IPS DF 19.7 (cell line): ENCODE data around the gene SMARCAD1.

ENCODE experiments used
- DNase-seq: peaks from one replicate; pipeline ENCODE4 v3.0.0-alpha.2; 2013; ENCODE audit warnings: low read depth, low spot score

Gene SMARCAD1

DNA sequence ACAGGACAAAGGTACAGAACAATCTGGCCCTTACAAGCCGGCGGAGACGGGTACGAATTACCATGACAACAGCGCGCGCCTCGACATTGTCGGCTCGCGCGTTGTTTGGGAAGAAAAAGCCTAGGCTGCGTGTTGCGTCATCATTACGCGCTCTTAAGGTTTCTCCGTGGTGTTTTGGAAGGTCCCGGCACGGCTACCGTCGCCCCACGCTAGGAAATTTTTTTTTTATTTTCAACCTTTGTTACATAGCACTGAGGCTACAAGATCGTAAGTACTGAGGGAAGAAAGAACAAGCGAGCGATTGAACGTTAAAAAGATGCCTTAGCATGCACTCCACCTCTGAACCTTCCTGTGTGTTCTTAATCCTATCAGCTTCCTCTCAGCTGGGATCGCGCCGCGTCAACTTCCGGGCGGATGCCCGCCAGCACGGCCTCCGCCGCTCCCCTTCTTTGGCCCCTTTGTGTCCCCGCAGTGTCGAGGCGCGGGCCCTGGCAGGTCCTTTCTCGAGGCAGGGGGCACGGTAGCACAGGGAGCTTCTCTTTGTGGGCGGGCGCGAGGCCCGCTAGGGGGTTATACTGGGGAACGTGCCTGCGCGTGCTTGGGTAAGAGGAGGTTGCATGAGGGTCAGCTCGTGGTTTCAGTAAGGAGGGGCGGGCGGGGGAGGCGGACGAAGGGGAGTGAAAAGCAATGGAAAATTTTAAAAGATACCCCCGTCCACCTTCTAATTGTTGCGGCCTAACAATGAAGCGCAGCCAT is at the start of gene SMARCAD1:
SMARCAD1 (plus strand) TSS at position 397 of the 756 bp plus-strand sequence. CDS start 530 bp downstream, outside the sequence.
- DNase-seq: peak; percentile 90

- no peak for DNase-seq
Measured at GRCh38 chr4:94158883-94159282, 48.8 kb upstream of the SMARCAD1 start.

DNA sequence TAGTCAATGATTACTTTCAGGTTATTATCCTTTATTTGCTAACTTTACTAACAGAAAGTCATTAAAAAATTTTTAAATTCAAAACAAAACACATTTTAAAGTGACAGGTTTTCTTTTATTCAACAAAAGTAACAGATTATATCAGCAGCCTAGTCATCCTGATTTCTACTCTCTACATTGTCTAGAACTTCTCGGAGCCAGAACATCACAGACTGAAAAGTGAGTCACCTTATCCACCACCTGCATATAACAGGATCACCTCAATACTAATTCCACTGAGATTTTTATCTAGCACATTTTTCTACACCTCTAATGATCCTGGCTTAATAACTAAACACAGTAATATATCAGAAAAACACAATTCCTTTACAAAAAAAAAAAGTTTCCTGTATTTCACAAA is 47.9 kb upstream of the SMARCAD1 start:
- DNase-seq: no peak

GRCh38 chr4:94160774-94161173 is 46.9 kb upstream of the SMARCAD1 start:
- DNase-seq: no peak

DNA sequence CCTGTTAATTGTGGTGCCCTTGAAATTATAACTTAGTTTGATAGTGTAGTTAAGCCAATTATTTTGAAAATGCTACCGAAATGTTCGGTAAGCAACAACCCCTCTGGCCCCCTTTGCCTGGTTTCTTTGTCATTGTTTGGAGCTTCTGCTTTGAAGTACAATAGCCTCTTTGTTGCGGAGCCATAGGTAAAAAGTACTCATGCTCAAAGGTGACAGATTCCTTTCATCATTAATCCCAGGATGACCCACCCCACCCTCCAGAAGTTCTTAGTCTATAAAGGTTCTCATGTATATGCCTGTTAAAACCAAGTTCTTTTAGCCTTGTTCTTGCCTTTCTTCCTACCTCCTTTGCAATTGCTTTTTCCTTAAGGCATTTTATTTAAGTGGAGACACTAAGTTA is 42.4 kb upstream of the SMARCAD1 start:
- DNase-seq: no peak

GRCh38 chr4:94168321-94168720 is 39.3 kb upstream of the SMARCAD1 start:
- no peak for DNase-seq

GRCh38 chr4:94169803-94170372 is 37.8 kb upstream of the SMARCAD1 start:
- no peak for DNase-seq

GRCh38 chr4:94171616-94172015 is 36.0 kb upstream of the SMARCAD1 start:
- no peak for DNase-seq

DNA sequence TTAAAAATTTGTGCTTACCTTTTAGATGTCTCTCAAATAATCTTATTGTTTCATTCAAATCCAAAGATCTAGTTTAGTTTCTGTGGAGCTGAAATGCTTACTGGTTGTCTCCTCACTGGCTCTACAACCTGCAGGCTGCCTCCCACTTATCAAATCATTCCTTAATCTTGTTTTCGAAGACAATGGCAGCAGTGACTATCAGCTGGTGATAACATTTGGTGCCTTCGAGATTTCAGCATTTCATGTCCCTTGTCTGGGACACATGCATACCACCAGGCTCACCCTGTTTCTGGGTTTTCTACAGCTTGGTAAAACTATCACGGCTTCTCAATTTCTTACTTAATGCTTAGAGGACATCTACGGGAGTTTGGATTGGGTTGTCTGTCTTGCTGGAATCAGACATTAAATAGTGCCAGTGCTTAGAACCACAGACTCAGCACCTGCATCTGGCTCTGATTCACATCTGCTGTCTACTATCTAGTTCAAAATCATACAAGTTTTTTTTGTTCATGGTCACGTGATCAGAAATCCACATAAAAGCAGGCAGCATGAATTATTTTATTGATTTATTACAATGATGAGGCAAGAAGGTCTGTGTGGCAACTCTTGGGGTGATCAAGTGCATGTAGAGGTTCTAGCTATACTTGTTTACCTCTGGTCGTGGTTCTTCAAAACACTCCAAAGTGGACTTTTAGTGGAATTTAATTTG is 32.0 kb upstream of the SMARCAD1 start:
- DNase-seq: no peak

DNA sequence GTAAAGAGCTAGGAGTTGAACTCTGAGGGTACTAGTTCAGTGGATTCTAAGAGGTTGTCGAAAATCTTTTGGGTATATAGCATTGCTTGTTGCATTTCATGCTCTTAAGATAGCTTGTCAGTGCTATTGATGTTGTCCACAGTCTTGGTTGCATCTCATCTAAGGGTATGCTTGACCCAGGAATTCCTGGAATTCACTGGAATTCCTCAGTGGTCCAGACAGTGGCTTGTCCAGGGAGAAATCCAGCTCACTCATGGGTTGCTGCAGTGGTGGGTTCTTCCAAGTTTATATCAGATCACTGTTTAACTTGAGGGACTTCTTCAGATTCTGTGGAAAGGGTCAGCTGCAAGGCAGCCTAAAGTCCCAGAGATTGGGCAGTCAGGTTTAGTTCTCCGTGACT is 29.8 kb upstream of the SMARCAD1 start:
- DNase-seq: no peak

DNA sequence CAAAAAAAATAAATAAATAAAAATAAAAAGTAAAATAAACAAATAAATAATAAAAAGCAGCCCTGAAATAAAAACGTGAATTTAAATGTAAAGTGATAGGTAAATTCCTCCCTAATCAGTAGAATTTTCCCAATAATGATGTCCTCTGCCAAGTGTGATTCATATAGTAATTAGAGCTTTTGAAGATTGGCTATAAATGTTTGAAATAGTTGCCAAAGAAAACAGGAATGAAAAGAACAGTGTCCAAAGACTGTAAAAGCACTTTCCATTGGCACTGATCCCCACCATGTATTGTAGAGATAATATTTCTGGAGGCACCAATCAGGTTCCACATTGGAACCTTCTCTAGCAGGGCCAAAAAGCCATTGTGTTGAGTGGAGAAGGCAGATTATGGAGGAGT is 25.9 kb upstream of the SMARCAD1 start:
- no peak for DNase-seq

- DNase-seq: no peak
Measured at GRCh38 chr4:94202769-94203168, 4.9 kb upstream of the SMARCAD1 start.

DNA sequence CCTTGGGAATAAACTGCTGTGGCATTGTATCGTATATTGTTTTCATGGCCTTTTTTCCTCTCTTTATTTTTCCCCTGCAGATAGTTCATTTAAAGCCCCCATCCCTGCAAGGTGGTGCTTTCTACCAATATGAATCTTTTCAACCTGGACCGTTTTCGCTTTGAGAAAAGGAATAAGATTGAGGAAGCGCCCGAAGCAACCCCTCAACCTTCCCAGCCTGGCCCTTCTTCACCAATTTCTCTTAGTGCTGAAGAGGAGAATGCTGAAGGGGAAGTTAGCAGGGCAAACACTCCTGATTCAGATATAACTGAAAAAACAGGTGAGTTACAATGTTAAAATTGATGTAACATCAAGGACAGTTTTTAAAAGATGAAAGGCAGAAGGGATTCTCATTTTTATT is 601 bp downstream of the SMARCAD1 start:
- no peak for DNase-seq

GRCh38 chr4:94208918-94209317 is 1.3 kb downstream of the SMARCAD1 start:
- DNase-seq: no peak

DNA sequence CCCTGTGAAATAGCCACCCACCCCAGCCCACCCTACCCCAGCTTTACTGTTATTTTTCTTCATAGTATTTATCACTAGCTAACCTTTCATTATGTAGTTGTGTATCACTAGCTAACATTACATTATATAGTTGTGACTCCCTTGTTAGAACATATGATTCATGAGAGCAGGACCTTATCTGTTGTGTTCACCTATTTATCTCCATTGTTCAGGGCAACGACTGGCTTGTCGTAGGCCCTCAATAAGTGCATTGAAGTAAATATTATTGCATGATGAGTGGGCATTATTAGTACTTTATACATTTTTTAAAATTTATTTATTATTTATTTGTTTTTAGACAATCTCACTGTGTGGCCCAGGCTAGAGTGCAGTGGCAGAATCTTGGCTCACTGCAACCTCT is 4.2 kb downstream of the SMARCAD1 start:
- DNase-seq: no peak

- DNase-seq: no peak
Measured at GRCh38 chr4:94214703-94215319, 7.1 kb downstream of the SMARCAD1 start.

DNA sequence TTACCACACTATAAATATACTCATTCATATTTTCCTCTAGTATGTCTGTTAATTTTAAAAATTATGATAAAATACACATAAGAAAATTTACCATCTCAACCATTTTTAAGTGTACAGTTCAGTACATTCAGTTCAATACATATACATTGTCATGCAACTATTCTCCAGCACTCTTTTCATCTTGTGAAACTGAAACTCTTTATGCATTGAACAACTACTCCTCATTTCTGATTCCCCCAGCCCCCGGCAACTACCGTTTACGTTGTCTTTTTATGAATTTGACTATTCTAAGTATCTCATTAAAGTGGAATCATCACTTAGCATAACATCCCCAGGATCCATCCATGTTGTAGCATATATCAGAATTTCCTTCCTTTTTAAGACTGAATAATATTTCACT is 8.7 kb downstream of the SMARCAD1 start:
- DNase-seq: no peak

DNA sequence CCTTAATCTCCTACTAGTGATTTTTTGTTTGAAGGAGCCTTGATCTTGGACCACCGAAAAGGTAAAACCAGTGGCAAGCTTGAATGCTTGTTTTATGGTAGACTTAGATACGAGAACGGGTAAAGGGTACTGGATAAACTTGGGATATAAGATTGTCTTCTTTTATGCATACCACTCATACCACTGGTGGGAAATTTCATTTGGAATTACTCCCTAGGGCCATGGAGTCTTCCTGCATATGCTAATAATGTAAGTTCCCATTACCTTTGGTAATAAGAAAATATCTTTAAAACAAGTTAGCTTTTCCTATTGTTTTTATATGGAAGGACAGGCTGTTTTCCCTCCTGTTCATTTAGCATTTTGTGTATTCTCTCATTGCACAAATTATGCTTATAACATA is 11.7 kb downstream of the SMARCAD1 start:
- DNase-seq: no peak

DNA sequence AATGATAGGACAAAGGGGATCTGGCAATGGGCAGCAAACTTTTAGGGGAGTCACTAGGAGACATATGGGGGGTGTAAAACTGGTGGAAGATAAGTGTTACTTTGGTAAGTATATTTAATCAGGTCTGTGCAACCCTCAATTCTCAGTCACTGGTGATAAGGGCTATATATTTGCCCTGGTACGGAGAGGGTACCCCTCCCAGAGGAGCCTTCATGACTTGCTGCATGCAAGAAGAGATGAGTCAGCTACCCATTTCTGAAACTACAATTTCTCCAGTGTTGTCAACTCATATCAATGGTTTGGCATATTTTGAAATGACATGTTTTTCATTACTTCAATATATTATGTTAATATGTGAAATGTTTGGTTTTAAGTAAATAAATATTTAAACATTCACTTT is 14.3 kb downstream of the SMARCAD1 start:
- no peak for DNase-seq

DNA sequence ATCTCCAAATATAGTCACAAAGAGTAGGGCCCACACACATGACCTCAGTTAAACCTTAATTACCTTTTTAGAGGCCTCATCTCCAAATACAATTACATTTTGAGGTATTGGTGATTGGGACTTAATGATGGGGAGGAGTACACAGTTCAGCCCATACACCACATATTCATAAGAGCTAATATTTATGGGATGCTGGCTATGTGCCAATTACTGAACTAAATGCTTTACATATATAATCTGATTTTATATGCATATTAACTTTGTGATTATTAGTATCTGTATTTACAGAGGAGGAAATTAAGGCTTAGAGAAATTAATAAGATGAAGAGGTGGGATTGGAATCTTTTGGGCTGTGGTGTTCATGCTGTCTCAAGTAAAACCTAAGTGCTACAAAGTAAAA is 17.8 kb downstream of the SMARCAD1 start:
- DNase-seq: no peak

- no peak for DNase-seq
Measured at GRCh38 chr4:94226763-94227162, 19.1 kb downstream of the SMARCAD1 start.

DNA sequence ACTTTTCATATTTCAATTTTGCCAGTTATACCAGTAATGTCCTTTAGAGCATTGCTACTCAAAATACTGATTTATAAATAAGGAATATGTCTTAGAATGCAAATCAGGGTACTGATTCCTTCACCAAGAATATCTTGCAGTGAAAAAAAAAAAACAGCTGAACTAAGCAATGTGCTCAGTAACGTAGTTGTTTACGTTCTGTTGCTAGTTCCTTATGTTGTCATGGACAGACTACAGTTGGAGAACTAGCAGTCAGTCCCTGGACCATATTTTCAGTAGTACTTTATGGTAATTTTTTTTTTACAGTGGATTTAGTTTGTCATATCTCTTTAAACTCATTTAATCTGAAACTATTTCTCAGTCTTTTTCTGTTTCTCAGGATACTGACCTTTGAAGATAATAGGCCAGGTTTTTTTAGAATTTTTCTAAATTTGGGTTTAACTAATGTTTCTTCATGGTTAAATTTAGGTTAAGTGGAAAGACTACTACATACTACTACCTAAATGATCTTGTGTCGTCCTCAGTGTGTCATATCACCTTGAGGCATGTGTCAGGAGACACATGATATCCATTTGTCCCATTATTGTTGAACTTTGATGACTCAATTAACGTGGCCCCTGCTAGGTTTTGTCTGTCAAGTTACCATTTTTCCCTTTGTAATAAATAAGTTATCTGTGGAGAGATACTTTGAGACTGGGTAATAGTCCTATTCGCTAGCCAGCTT is 21.0 kb downstream of the SMARCAD1 start:
- no peak for DNase-seq
